PFSK-1 (cell line): ENCODE measurements around the gene ATRNL1.

Experiments
- POLR2AphosphoS5 ChIP-seq: IDR thresholded peaks from 2 replicates; pipeline ENCODE4 v1.6.1; 2012; ENCODE audit warnings: low read depth, mild to moderate bottlenecking, control low read depth, low read length, moderate library complexity
- TF ChIP-seq, protein P1 (sequence below), 2 experiments: IDR thresholded peaks; 2 replicates each; pipeline versions ENCODE4 v1.6.1 to v1.8.0; 2011 to 2012; ENCODE audit warnings: low read depth in 2 of 2, low read length in 2 of 2, control low read depth in 1 of 2, inconsistent platforms in 1 of 2, mild to moderate bottlenecking in 1 of 2, moderate library complexity in 1 of 2; ENCODE audit not compliant: insufficient read depth in 1 of 2

DNA sequence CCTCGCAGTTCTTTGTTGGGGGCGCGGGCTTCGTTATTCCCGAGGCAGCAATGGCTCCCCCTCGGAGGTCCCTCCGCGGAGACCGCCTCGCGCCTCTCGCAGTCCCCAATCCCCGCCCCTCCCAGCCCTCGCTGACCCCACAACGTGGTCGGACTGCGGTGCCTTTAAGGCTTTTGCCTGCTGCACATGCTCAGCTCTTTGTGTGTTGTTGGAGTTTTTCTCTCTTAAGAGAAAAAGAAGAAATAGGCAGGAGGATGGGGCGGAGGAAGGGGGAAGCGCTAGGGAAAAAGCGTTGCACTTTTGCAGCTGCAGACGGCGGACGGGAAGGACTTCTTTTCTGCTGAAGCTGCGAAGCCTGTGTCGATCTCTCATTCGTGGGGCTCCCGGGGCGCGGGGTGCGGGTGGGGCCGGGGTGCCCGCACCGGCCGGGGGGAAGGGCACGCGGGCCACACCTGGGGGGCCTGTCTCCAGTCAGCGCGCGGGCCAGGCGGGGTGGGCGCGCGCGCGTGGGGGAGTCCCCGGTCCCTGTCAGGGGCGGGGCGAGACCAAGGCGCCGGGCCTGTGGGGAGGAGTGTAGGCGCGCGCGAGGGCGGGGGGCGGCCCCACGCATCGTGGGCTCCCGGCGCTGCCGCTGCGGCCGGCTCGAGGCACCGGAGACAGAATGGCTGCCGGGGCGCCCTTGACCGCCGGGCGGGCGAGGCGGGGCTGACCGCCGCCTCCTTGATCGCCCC lies 445 bp upstream of the ATRNL1 start:
- TF ChIP-seq POLR2AphosphoS5 = no peak
- TF ChIP-seq, protein P1, sequence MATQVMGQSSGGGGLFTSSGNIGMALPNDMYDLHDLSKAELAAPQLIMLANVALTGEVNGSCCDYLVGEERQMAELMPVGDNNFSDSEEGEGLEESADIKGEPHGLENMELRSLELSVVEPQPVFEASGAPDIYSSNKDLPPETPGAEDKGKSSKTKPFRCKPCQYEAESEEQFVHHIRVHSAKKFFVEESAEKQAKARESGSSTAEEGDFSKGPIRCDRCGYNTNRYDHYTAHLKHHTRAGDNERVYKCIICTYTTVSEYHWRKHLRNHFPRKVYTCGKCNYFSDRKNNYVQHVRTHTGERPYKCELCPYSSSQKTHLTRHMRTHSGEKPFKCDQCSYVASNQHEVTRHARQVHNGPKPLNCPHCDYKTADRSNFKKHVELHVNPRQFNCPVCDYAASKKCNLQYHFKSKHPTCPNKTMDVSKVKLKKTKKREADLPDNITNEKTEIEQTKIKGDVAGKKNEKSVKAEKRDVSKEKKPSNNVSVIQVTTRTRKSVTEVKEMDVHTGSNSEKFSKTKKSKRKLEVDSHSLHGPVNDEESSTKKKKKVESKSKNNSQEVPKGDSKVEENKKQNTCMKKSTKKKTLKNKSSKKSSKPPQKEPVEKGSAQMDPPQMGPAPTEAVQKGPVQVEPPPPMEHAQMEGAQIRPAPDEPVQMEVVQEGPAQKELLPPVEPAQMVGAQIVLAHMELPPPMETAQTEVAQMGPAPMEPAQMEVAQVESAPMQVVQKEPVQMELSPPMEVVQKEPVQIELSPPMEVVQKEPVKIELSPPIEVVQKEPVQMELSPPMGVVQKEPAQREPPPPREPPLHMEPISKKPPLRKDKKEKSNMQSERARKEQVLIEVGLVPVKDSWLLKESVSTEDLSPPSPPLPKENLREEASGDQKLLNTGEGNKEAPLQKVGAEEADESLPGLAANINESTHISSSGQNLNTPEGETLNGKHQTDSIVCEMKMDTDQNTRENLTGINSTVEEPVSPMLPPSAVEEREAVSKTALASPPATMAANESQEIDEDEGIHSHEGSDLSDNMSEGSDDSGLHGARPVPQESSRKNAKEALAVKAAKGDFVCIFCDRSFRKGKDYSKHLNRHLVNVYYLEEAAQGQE (IDR thresholded peaks at IDR 0.05; ENCODE audit: insufficient read depth in 1 of 2, low read depth in 2 of 2, low read length in 2 of 2) = no peak
